NCI-H1930 (cell line): ENCODE data around the gene RTP1.
A peak's percentile ranks its signal among the peaks of the same experiment; 100 is the strongest.
"Not testable (repeated sequence)": the region's sequence is repeated elsewhere in the genome, so short reads cannot be mapped to it uniquely, and the experiment has no call there.

Source experiments
- DNase-seq, 2 experiments: peaks; one replicate each; lab custom pipeline; 2025; lab: John Stamatoyannopoulos, UW

The RTP1 gene

GRCh38 chr3:187197335-187197649, at the start of gene RTP1:
Gene RTP1, plus strand, starts transcription at chr3:187197486. Its CDS starts 30 bp downstream, at chr3:187197516.
- DNase-seq, result no peak

- no peak for DNase-seq
Observed at GRCh38 chr3:187150186-187150585, 47.1 kb upstream of the RTP1 start.

GRCh38 chr3:187150599-187150998, 46.7 kb upstream of the RTP1 start:
- DNase-seq, result peak in 1 of 2 experiments; percentile 4

- DNase-seq, result no peak
Observed at GRCh38 chr3:187161556-187161955, 35.7 kb upstream of the RTP1 start.

GRCh38 chr3:187162265-187162953, 34.9 kb upstream of the RTP1 start:
- no peak for DNase-seq

- DNase-seq, result peak; percentile 48 to 55
Observed at GRCh38 chr3:187165144-187165543, 32.1 kb upstream of the RTP1 start.

GRCh38 chr3:187166750-187167149, 30.5 kb upstream of the RTP1 start:
- DNase-seq, result no peak

- no peak for DNase-seq
Observed at GRCh38 chr3:187167777-187168176, 29.5 kb upstream of the RTP1 start.

- no peak for DNase-seq
Observed at GRCh38 chr3:187169231-187169960, 27.9 kb upstream of the RTP1 start.

GRCh38 chr3:187170911-187171310, 26.4 kb upstream of the RTP1 start:
- not testable (repeated sequence) for DNase-seq

GRCh38 chr3:187172929-187173328, 24.4 kb upstream of the RTP1 start:
- DNase-seq, result no peak

GRCh38 chr3:187181454-187182170, 15.7 kb upstream of the RTP1 start:
- no peak for DNase-seq

- no peak for DNase-seq
Observed at GRCh38 chr3:187183210-187183862, 13.9 kb upstream of the RTP1 start.

GRCh38 chr3:187183903-187184302, 13.4 kb upstream of the RTP1 start:
- DNase-seq, result no peak

- no peak for DNase-seq
Observed at GRCh38 chr3:187185759-187186158, 11.5 kb upstream of the RTP1 start.

- no peak for DNase-seq
Observed at GRCh38 chr3:187186375-187186774, 10.9 kb upstream of the RTP1 start.

- no peak for DNase-seq
Observed at GRCh38 chr3:187186801-187187421, 10.4 kb upstream of the RTP1 start.

GRCh38 chr3:187188931-187189330, 8.4 kb upstream of the RTP1 start:
- DNase-seq, result no peak

GRCh38 chr3:187191271-187191670, 6.0 kb upstream of the RTP1 start:
- DNase-seq, result no peak

GRCh38 chr3:187193181-187193580, 4.1 kb upstream of the RTP1 start:
- DNase-seq, result no peak

- no peak for DNase-seq
Observed at GRCh38 chr3:187196573-187197334, 532 bp upstream of the RTP1 start.
